PC-3 (cell line): ENCODE data around the gene GPRIN3. TPM values are rescaled to one million over a fixed set of nuclear protein-coding genes. Genes with fewer than 3 reads are reported as not detected.

Source experiments
- ATAC-seq: fragments of 200-7000 bp; cut with Tn5 transposase; 2 replicates; pipeline ENCODE4 v1.9.1; 2020; ENCODE audit warnings: mild to moderate bottlenecking, moderate library complexity
- BruUV-seq: library from RNA; stranded (reverse); fragments of 400-500 nt; replicated peaks from 2 replicates; lab custom pipeline; 2021; lab: Mats Ljungman, UMichigan
- CTCF ChIA-PET: fragments of 300-600 bp; sonication (Branson Sonifier 250); formaldehyde crosslinking; loops from one replicate; lab custom pipeline; 2022; ENCODE audit warnings: antibody characterized with exemption; lab: Charles Lee
- POLR2A ChIA-PET: fragments of 300-600 bp; sonication (Branson Sonifier 250); formaldehyde crosslinking; loops from one replicate; lab custom pipeline; 2022; ENCODE audit warnings: antibody characterized with exemption; ENCODE audit not compliant: unreplicated experiment; lab: Charles Lee
- DNase-seq: peaks from one replicate; pipeline ENCODE4 v3.0.0-alpha.2; 2015
- H2AFZ ChIP-seq: fragments of 300-600 bp; sonication (generic); 2 replicates; pipeline ENCODE4 v1.6.0; 2016; ENCODE audit warnings: antibody characterized with exemption, low read length
- H3F3A ChIP-seq: fragments of 300-600 bp; sonication (generic); one replicate; pipeline ENCODE4 v1.6.0; 2017; ENCODE audit warnings: antibody characterized with exemption, low read length, control low read depth, mild to moderate bottlenecking; ENCODE audit not compliant: unreplicated experiment
- H3K27ac ChIP-seq: fragments of 300-600 bp; sonication (generic); 2 replicates; pipeline ENCODE4 v1.5.1; 2016; ENCODE audit warnings: mild to moderate bottlenecking, low read length
- H3K27me3 ChIP-seq: fragments of 300-600 bp; sonication (generic); 2 replicates; pipeline ENCODE4 v1.6.1; 2016; ENCODE audit warnings: low read length, mixed read lengths
- H3K36me3 ChIP-seq: fragments of 300-600 bp; sonication (generic); 2 replicates; pipeline ENCODE4 v1.6.1; 2016; ENCODE audit warnings: low read depth, mixed run types, low read length, mixed read lengths
- H3K4me1 ChIP-seq: fragments of 300-600 bp; sonication (generic); 2 replicates; pipeline ENCODE4 v1.5.1; 2016; ENCODE audit warnings: low read length; ENCODE audit not compliant: insufficient read depth
- H3K4me2 ChIP-seq: fragments of 300-600 bp; sonication (generic); 2 replicates; pipeline ENCODE4 v1.6.0; 2016; ENCODE audit warnings: low read length
- H3K4me3 ChIP-seq: fragments of 300-600 bp; sonication (generic); 2 replicates; pipeline ENCODE4 v1.5.1; 2016; ENCODE audit warnings: mild to moderate bottlenecking, low read length, mixed read lengths
- H3K79me2 ChIP-seq: fragments of 300-600 bp; sonication (generic); 2 replicates; pipeline ENCODE4 v1.6.1; 2017; ENCODE audit warnings: low read length, mixed read lengths
- H3K9ac ChIP-seq: fragments of 300-600 bp; sonication (generic); 2 replicates; pipeline ENCODE4 v1.6.0; 2016; ENCODE audit warnings: mild to moderate bottlenecking, low read length
- H3K9me2 ChIP-seq: fragments of 300-600 bp; sonication (generic); replicated peaks from 2 replicates; pipeline ENCODE4 v1.6.1; 2016; ENCODE audit warnings: mixed run types, low read length, mixed read lengths
- H3K9me3 ChIP-seq: fragments of 300-600 bp; sonication (generic); 2 replicates; pipeline ENCODE4 v1.6.1; 2016; ENCODE audit warnings: low read length, mixed read lengths
- H4K20me1 ChIP-seq: fragments of 300-600 bp; sonication (generic); 2 replicates; pipeline ENCODE4 v1.6.1; 2016; ENCODE audit warnings: low read length, mixed read lengths
- EZH2 ChIP-seq: fragments of 300-600 bp; sonication (generic); IDR thresholded peaks from one replicate; pipeline ENCODE4 v1.6.1; 2017; ENCODE audit warnings: antibody characterized with exemption, mild to moderate bottlenecking, low read length; ENCODE audit not compliant: unreplicated experiment
- EZH2phosphoT487 ChIP-seq: fragments of 300-600 bp; sonication (generic); IDR thresholded peaks from 2 replicates; pipeline ENCODE4 v1.6.1; 2018; ENCODE audit warnings: mild to moderate bottlenecking, antibody characterized with exemption, low read length, borderline replicate concordance
- intact Hi-C: fragments of 100-400 bp; cut with micrococcal nuclease; formaldehyde crosslinking; loops from 2 replicates; pipeline ENCODE4 v1.9.0; 2023
- total RNA-seq: library from RNA; depleted of rRNA; stranded (reverse); fragments of >200 nt; gene quantifications from 2 replicates; pipeline ENCODE4 v1.2.3, GENCODE V29; 2014
- TF ChIP-seq, protein P1 (sequence below): fragments of 300-600 bp; sonication (generic); conservative IDR thresholded peaks from 2 replicates; pipeline ENCODE4 v1.5.1; 2017; ENCODE audit warnings: antibody characterized with exemption, low read depth, mild to moderate bottlenecking, low read length

GPRIN3 gene
- total RNA-seq, 1 experiment from 2014 or later, result not detected

DNA sequence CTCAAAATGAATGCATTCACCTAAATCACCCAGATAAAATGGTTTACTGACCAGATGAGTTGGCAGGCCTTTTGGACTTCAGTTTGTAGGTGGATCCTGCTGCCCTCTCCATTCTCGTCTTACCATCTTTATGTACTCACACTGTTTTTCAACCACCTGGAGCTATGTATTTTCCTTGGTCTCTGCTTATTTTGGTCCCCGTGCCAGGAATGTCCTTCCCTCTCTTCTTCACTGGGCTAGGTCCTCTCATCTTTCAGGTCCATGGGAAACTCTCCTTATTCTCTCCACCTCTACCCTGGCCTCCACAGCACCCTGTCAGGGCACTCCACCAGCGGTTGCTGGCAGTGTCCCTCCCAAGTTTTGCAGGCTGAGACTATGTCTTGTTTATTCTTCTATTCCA is 2.6 kb downstream of the GPRIN3 start:
- Histone ChIP-seq H3K4me2 (no peak overlapping the region), H3K9me3 (no peaks in the 10 kb centered on the region), H3K79me2 (no peaks in the 10 kb centered on the region), H3K9ac (no peak overlapping the region), H4K20me1 (no peaks in the 10 kb centered on the region), H3K27ac (no peak overlapping the region), H3K4me3 (no peak overlapping the region), H3K4me1 (no peaks in the 10 kb centered on the region), H3K36me3 (no peaks in the 10 kb centered on the region), H2AFZ (no peak overlapping the region), H3K9me2 (no peaks in the 10 kb centered on the region), H3K27me3 (peaks cover 72% of the 10 kb centered on the region), H3F3A (no peaks in the 10 kb centered on the region)
- TF ChIP-seq EZH2phosphoT487 (no peak), EZH2 (no peak)
- TF ChIP-seq, protein P1, sequence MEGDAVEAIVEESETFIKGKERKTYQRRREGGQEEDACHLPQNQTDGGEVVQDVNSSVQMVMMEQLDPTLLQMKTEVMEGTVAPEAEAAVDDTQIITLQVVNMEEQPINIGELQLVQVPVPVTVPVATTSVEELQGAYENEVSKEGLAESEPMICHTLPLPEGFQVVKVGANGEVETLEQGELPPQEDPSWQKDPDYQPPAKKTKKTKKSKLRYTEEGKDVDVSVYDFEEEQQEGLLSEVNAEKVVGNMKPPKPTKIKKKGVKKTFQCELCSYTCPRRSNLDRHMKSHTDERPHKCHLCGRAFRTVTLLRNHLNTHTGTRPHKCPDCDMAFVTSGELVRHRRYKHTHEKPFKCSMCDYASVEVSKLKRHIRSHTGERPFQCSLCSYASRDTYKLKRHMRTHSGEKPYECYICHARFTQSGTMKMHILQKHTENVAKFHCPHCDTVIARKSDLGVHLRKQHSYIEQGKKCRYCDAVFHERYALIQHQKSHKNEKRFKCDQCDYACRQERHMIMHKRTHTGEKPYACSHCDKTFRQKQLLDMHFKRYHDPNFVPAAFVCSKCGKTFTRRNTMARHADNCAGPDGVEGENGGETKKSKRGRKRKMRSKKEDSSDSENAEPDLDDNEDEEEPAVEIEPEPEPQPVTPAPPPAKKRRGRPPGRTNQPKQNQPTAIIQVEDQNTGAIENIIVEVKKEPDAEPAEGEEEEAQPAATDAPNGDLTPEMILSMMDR, result no peak
- DNase-seq, result no peak
- ChIA-PET CTCF (no interaction called here), POLR2A (interaction anchor here (0.6 kb wide), 1 partner anchor 19 kb away, joined by 3 read pairs; no protein-coding TSS in a partner anchor)
- ATAC-seq, result no peak
- intact Hi-C loops, result no loop called here
- no TSS peak for BruUV-seq

- Histone ChIP-seq H2AFZ (no peak overlapping the region), H3K27ac (no peak overlapping the region), H3F3A (no peaks in the 10 kb centered on the region), H3K9ac (no peak overlapping the region), H3K27me3 (peaks cover 74% of the 10 kb centered on the region), H3K4me3 (no peak overlapping the region), H3K79me2 (no peaks in the 10 kb centered on the region), H3K36me3 (no peaks in the 10 kb centered on the region), H3K4me1 (no peaks in the 10 kb centered on the region), H3K4me2 (no peak overlapping the region), H3K9me3 (no peaks in the 10 kb centered on the region), H3K9me2 (no peaks in the 10 kb centered on the region), H4K20me1 (no peaks in the 10 kb centered on the region)
- DNase-seq (no peak), ATAC-seq (no peak)
- ChIA-PET CTCF (no interaction called here), POLR2A (no interaction called here)
- no TSS peak for BruUV-seq
- intact Hi-C loops, result no loop called here
- TF ChIP-seq EZH2phosphoT487, result no peak
- TF ChIP-seq, protein P1, result no peak
- no peak for TF ChIP-seq EZH2
These were observed 3.7 kb downstream of the GPRIN3 start for GRCh38 chr4:89303814-89304388.

- CTCF ChIA-PET, result no interaction called here
- H3K4me2 ChIP-seq, result no peak overlapping the region
- POLR2A ChIA-PET, result no interaction called here
These were observed 4.4 kb downstream of the GPRIN3 start for GRCh38 chr4:89303177-89303576.

More at GRCh38 chr4:89303177-89303576, 4.4 kb downstream of the GPRIN3 start:
- DNase-seq (no peak), ATAC-seq (no peak)
- H3K4me1 ChIP-seq, result no peaks in the 10 kb centered on the region
- no peak overlapping the region for H3K9ac ChIP-seq
- intact Hi-C loops, result no loop called here
- H3K9me2 ChIP-seq, result no peaks in the 10 kb centered on the region
- H3K27me3 ChIP-seq, result peaks cover 70% of the 10 kb centered on the region
- TF ChIP-seq, protein P1, result no peak
- TF ChIP-seq EZH2, result no peak
- no peak for TF ChIP-seq EZH2phosphoT487
- H3K27ac ChIP-seq, result no peak overlapping the region
- H3F3A ChIP-seq, result no peaks in the 10 kb centered on the region
- H4K20me1 ChIP-seq, result no peaks in the 10 kb centered on the region
- H3K36me3 ChIP-seq, result no peaks in the 10 kb centered on the region
- no peaks in the 10 kb centered on the region for H3K9me3 ChIP-seq
- no peaks in the 10 kb centered on the region for H3K79me2 ChIP-seq
- no peak overlapping the region for H2AFZ ChIP-seq
- H3K4me3 ChIP-seq, result no peak overlapping the region
- no TSS peak for BruUV-seq
